CD4-positive, alpha-beta memory T cell (primary cell): ENCODE measurements around the gene FXR2. TPM values are rescaled to one million over a fixed set of nuclear protein-coding genes. Genes with fewer than 3 reads are reported as not detected.

ENCODE experiments used
- CTCF ChIA-PET: fragments of 350-600 bp; sonication (Branson Sonifier 250); formaldehyde crosslinking; loops from one replicate; lab custom pipeline; 2021; ENCODE audit warnings: inconsistent platforms; ENCODE audit not compliant: partially characterized antibody; lab: Charles Lee
- POLR2A ChIA-PET: fragments of 350-600 bp; sonication (Branson Sonifier 250); formaldehyde crosslinking; loops from one replicate; lab custom pipeline; 2021; ENCODE audit not compliant: partially characterized antibody; lab: Charles Lee
- DNase-seq, 5 donors: peaks; one replicate each; pipeline versions ENCODE4 v3.0.0 to v3.0.0-alpha.2; 2020 to 2022; ENCODE audit warnings: mixed read lengths in 1 of 5
- H3K27ac ChIP-seq: one replicate; pipeline ENCODE4 v1.7.0; 2013; ENCODE audit warnings: low read depth, low read length
- H3K27me3 ChIP-seq: 2 replicates; pipeline ENCODE4 v1.7.0; 2013; ENCODE audit warnings: mild to moderate bottlenecking, low read length, moderate library complexity; ENCODE audit not compliant: insufficient read depth
- H3K36me3 ChIP-seq: 2 replicates; pipeline ENCODE4 v1.7.0; 2013; ENCODE audit warnings: mild to moderate bottlenecking, low read length, moderate library complexity; ENCODE audit not compliant: insufficient read depth
- H3K4me1 ChIP-seq: 2 replicates; pipeline ENCODE4 v1.7.0; 2013; ENCODE audit warnings: mild to moderate bottlenecking, low read length, moderate library complexity; ENCODE audit not compliant: insufficient read depth
- H3K4me3 ChIP-seq, 2 donors: one replicate each; pipeline ENCODE4 v1.7.0; 2013; ENCODE audit warnings: low read length in 2 of 2, mild to moderate bottlenecking in 1 of 2
- H3K9me3 ChIP-seq, 2 donors: one replicate each; pipeline ENCODE4 v1.7.0; 2013; ENCODE audit warnings: low read length in 2 of 2, control low read depth in 1 of 2; ENCODE audit not compliant: control insufficient read depth in 1 of 2
- H3K27ac Mint-ChIP-seq, 7 donors: one replicate each; pipeline ENCODE4 v1.8.0; 2020 to 2021; ENCODE audit warnings: mixed read lengths in 7 of 7, mild to moderate bottlenecking in 6 of 7, inconsistent platforms in 3 of 7, moderate library complexity in 3 of 7
- H3K27me3 Mint-ChIP-seq, 2 donors: one replicate each; pipeline ENCODE4 v1.8.0; 2020 to 2021; ENCODE audit warnings: mixed read lengths in 2 of 2
- H3K36me3 Mint-ChIP-seq, 2 donors: one replicate each; pipeline ENCODE4 v1.8.0; 2020 to 2021; ENCODE audit warnings: mixed read lengths in 2 of 2, inconsistent platforms in 1 of 2, mild to moderate bottlenecking in 1 of 2
- H3K4me1 Mint-ChIP-seq, 4 donors: one replicate each; pipeline ENCODE4 v1.8.0; 2020 to 2021; ENCODE audit warnings: mixed read lengths in 4 of 4, mild to moderate bottlenecking in 1 of 4
- H3K4me3 Mint-ChIP-seq, 8 donors: one replicate each; pipeline ENCODE4 v1.8.0; 2020 to 2021; ENCODE audit warnings: mixed read lengths in 8 of 8, mild to moderate bottlenecking in 7 of 8, moderate library complexity in 6 of 8, inconsistent platforms in 3 of 8
- H3K9me3 Mint-ChIP-seq, 8 donors: one replicate each; pipeline ENCODE4 v1.8.0; 2020 to 2021; ENCODE audit warnings: mixed read lengths in 8 of 8, mild to moderate bottlenecking in 5 of 8, inconsistent platforms in 3 of 8, moderate library complexity in 1 of 8
- intact Hi-C: fragments of 100-400 bp; cut with micrococcal nuclease; formaldehyde crosslinking; loops from one replicate; pipeline ENCODE4 v1.15.1; 2023
- polyA plus RNA-seq, 2 donors: library from polyadenylated mRNA; unstranded; fragments of 300-500 nt; fragmentation: Illumina TruSeq; gene quantifications; one replicate each; pipeline ENCODE4 v1.2.3, GENCODE V29; 2021
- total RNA-seq, 2 experiments: library from RNA; stranded (reverse); gene quantifications; one replicate each; pipeline ENCODE4 v1.2.3, GENCODE V29; 2021

FXR2 gene
- total and polyA plus RNA-seq, 4 experiments from 2014 or later: 9.2 to 46.6 (median 31.4) TPM

GRCh38 chr17:7592422-7593021, 22.2 kb downstream of the FXR2 start:
- CTCF ChIA-PET: interaction anchor here (0.7 to 1.2 kb wide), 2 partner anchors 79 to 237 kb away, joined by 3 read pairs; no protein-coding TSS in a partner anchor
- no peaks in the 10 kb centered on the region for H3K27me3 Mint-ChIP-seq
- Histone ChIP-seq H3K36me3 (peaks cover 61% of the 10 kb centered on the region), H3K9me3 (no peaks in the 10 kb centered on the region), H3K4me1 (peaks cover 8% of the 10 kb centered on the region), H3K27ac (no peak overlapping the region), H3K4me3 (no peak overlapping the region), H3K27me3 (no peaks in the 10 kb centered on the region)
- H3K9me3 Mint-ChIP-seq: peaks cover 0 to 4% (median 0%) of the 10 kb centered on the region in 8 donors
- POLR2A ChIA-PET: no interaction called here
- intact Hi-C loops: no loop called here
- H3K4me1 Mint-ChIP-seq: peaks cover 0 to 5% (median under 1%) of the 10 kb centered on the region in 4 donors
- H3K27ac Mint-ChIP-seq: no peak overlapping the region
- peaks cover 43 to 64% of the 10 kb centered on the region in 2 donors for H3K36me3 Mint-ChIP-seq
- no peak overlapping the region for H3K4me3 Mint-ChIP-seq
- DNase-seq: no peak

- Histone ChIP-seq H3K36me3 (peaks cover 62% of the 10 kb centered on the region), H3K27me3 (no peaks in the 10 kb centered on the region), H3K27ac (no peak overlapping the region), H3K9me3 (no peaks in the 10 kb centered on the region), H3K4me3 (no peak overlapping the region), H3K4me1 (peaks cover 8% of the 10 kb centered on the region)
- H3K27me3 Mint-ChIP-seq: no peaks in the 10 kb centered on the region
- DNase-seq: no peak
- ChIA-PET CTCF (interaction anchor here (0.7 kb wide), 1 partner anchor 78 kb away, joined by 3 read pairs; no protein-coding TSS in a partner anchor), POLR2A (interaction anchor here (0.9 kb wide), 1 partner anchor 16 kb away, joined by 5 read pairs; no protein-coding TSS in a partner anchor)
- H3K4me3 Mint-ChIP-seq: no peak overlapping the region
- H3K27ac Mint-ChIP-seq: no peak overlapping the region
- H3K9me3 Mint-ChIP-seq: peaks cover 0 to 3% (median 0%) of the 10 kb centered on the region in 8 donors
- H3K36me3 Mint-ChIP-seq: peaks cover 38 to 66% of the 10 kb centered on the region in 2 donors
- intact Hi-C loops: no loop called here
- peaks cover 0 to 9% (median under 1%) of the 10 kb centered on the region in 4 donors for H3K4me1 Mint-ChIP-seq
Measured at GRCh38 chr17:7591596-7591995, 23.1 kb downstream of the FXR2 start.

DNA sequence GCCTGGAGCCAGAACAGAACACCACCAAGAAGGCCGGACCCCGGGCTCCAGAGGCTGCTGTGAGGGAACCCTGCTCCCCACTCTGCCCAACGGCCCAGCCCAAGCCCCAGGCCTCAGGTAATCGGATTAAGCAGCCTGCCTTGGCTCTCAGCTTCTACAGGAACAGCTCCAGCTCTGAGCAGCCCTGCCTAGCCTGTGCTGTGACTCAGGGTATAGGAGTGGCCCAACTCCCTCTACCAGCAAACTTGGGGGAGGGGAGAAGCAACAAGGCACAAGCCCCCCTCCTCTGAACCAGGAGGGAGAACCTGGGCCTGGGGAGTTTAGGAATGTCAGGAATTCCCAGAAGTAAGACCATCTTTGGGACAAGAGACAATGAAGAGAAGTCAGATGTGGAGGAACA, 24.0 kb downstream of the FXR2 start:
- Mint-ChIP-seq H3K27me3 (no peaks in the 10 kb centered on the region), H3K9me3 (peaks cover 0 to 2% (median 0%) of the 10 kb centered on the region in 8 donors), H3K4me3 (no peak overlapping the region), H3K4me1 (peaks cover 0 to 11% (median 3%) of the 10 kb centered on the region in 4 donors), H3K36me3 (peaks cover 34 to 60% of the 10 kb centered on the region in 2 donors), H3K27ac (peak overlapping the region in 1 of 7 donors; percentile 75)
- H3K9me3 ChIP-seq: no peaks in the 10 kb centered on the region
- no peak overlapping the region for H3K4me3 ChIP-seq
- POLR2A ChIA-PET: interaction anchor here (1.0 to 9.5 kb wide), 3 partner anchors 18 to 235 kb away, joined by 4 to 220 read pairs (median 7); partner anchors contain the start of gene FXR2
- peaks cover 57% of the 10 kb centered on the region for H3K36me3 ChIP-seq
- CTCF ChIA-PET: interaction anchor here (0.8 to 3.1 kb wide), 5 partner anchors 16 to 154 kb away, joined by 3 to 28 read pairs (median 12); partner anchors contain the start of genes TP53 and WRAP53
- H3K27me3 ChIP-seq: no peaks in the 10 kb centered on the region
- DNase-seq: no peak
- intact Hi-C loops: no loop called here
- no peak overlapping the region for H3K27ac ChIP-seq
- H3K4me1 ChIP-seq: peaks cover 10% of the 10 kb centered on the region

DNA sequence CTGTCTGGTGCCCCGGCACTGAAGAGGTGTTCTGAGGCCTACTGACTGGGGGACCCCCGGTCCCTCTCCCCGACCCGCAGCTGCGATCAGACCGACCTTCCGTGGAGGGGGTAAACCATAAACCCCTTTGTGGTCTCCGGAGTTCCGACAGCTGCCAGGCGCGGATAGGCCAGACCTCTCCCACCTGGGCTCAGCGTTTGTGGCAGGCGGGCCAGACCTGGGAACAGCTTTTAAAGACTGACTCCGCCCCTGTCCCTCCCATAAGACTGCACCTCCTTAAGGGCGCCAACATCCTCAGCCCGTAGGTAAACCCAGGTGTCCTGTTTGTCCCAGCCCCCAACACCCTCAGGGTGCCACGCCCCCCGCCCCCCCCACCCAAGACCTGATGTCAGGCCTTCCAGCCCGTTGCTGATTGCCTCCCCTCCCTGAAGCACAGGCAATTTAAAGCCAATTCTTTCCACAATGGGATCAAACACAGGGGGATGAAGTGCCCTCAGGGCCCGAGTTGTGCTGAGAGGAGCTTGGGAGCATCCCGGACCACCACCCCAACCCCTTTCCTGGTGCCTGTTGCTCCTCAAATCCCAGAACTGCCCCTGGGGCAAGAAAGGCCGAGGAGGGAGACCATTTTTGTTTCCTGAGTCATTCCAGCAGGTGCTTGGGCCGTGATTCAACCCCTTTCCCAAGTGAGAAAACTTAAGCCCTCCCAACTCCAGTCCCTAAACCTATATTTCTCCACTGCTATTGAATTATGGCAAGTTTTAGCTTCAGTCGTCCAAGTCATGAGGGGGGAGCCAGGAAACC, 24.6 kb downstream of the FXR2 start, which contains the start of gene SOX15:
Gene SOX15 (minus strand): TSS at position 204 of the 801 bp plus-strand sequence. CDS start 418 bp downstream, outside the sequence.
- Histone ChIP-seq H3K27ac (no peak within 1 kb of the TSS), H3K4me3 (no peak within 1 kb of the TSS), H3K9me3 (no peaks in the 10 kb centered on the region), H3K4me1 (peaks cover 16% of the 10 kb centered on the region), H3K36me3 (peaks cover 50% of the 10 kb centered on the region), H3K27me3 (no peaks in the 10 kb centered on the region)
- ChIA-PET CTCF (interaction anchor here (0.8 to 3.1 kb wide), 21 partner anchors 12 to 545 kb away, joined by 3 to 28 read pairs (median 6); partner anchors contain the start of genes ACAP1, FXR2, SENP3 and SLC16A11), POLR2A (interaction anchor here (0.6 to 9.5 kb wide), 13 partner anchors 17 to 239 kb away, joined by 3 to 220 read pairs (median 4); partner anchors contain the start of genes FXR2, POLR2A, SAT2 and TMEM102)
- Mint-ChIP-seq H3K36me3 (peaks cover 29 to 54% of the 10 kb centered on the region in 2 donors), H3K27me3 (no peaks in the 10 kb centered on the region), H3K4me3 (no peak within 1 kb of the TSS), H3K9me3 (peaks cover 0 to 1% (median 0%) of the 10 kb centered on the region in 8 donors), H3K4me1 (peaks cover 1 to 14% (median 5%) of the 10 kb centered on the region in 4 donors), H3K27ac (peak within 1 kb of the TSS in 1 of 7 donors; percentile 75)
- no peak for DNase-seq
- intact Hi-C loops: loop anchor here (1.0 kb wide), 2 partner anchors 29 to 76 kb away; partner anchors contain the start of gene SENP3

GRCh38 chr17:7589204-7589868, 25.4 kb downstream of the FXR2 start:
- peak; percentile 57 to 65 (median 60) for DNase-seq
- no peak overlapping the region for H3K27ac ChIP-seq
- peaks cover 5 to 22% (median 11%) of the 10 kb centered on the region in 4 donors for H3K4me1 Mint-ChIP-seq
- ChIA-PET CTCF (interaction anchor here (0.6 to 3.1 kb wide), 25 partner anchors 9 to 648 kb away, joined by 3 to 28 read pairs (median 5); partner anchors contain the start of genes ACAP1, FXR2, SENP3 and SLC16A11), POLR2A (interaction anchor here (0.6 to 9.5 kb wide), 12 partner anchors 16 to 238 kb away, joined by 3 to 220 read pairs (median 4); partner anchors contain the start of genes POLR2A, SAT2, TMEM102 and TP53)
- no peaks in the 10 kb centered on the region for H3K9me3 ChIP-seq
- intact Hi-C loops: loop anchor here (1.0 kb wide), 2 partner anchors 28 to 75 kb away; partner anchors contain the start of gene SENP3
- peaks cover 25 to 54% of the 10 kb centered on the region in 2 donors for H3K36me3 Mint-ChIP-seq
- peaks cover 0 to 1% (median 0%) of the 10 kb centered on the region in 8 donors for H3K9me3 Mint-ChIP-seq
- H3K27me3 Mint-ChIP-seq: no peaks in the 10 kb centered on the region
- peaks cover 24% of the 10 kb centered on the region for H3K4me1 ChIP-seq
- H3K4me3 Mint-ChIP-seq: no peak overlapping the region
- H3K4me3 ChIP-seq: no peak overlapping the region
- H3K27me3 ChIP-seq: no peaks in the 10 kb centered on the region
- no peak overlapping the region for H3K27ac Mint-ChIP-seq
- peaks cover 46% of the 10 kb centered on the region for H3K36me3 ChIP-seq

- intact Hi-C loops: loop anchor here (1.0 kb wide), 2 partner anchors 27 to 74 kb away; partner anchors contain the start of gene SENP3
- no peak overlapping the region for H3K4me3 ChIP-seq
- no peaks in the 10 kb centered on the region for H3K27me3 ChIP-seq
- Mint-ChIP-seq H3K4me1 (peaks cover 5 to 29% (median 16%) of the 10 kb centered on the region in 4 donors), H3K27me3 (no peaks in the 10 kb centered on the region), H3K36me3 (peaks cover 19 to 54% of the 10 kb centered on the region in 2 donors), H3K9me3 (peaks cover 0 to 1% (median 0%) of the 10 kb centered on the region in 8 donors), H3K27ac (no peak overlapping the region), H3K4me3 (no peak overlapping the region)
- peaks cover 26% of the 10 kb centered on the region for H3K4me1 ChIP-seq
- CTCF ChIA-PET: interaction anchor here (0.6 to 3.1 kb wide), 25 partner anchors 8 to 649 kb away, joined by 3 to 28 read pairs (median 5); partner anchors contain the start of genes ACAP1, FXR2, SENP3 and SLC16A11
- POLR2A ChIA-PET: interaction anchor here (1.0 to 9.5 kb wide), 10 partner anchors 16 to 233 kb away, joined by 3 to 220 read pairs (median 4); partner anchors contain the start of genes POLR2A, SAT2, TMEM102 and TP53
- no peaks in the 10 kb centered on the region for H3K9me3 ChIP-seq
- no peak for DNase-seq
- peaks cover 39% of the 10 kb centered on the region for H3K36me3 ChIP-seq
- no peak overlapping the region for H3K27ac ChIP-seq
Measured at GRCh38 chr17:7588553-7589203, 26.0 kb downstream of the FXR2 start.
